HEK293T (cell line): ENCODE data around the gene C12orf50.

Experiments used
- BHLHE40 ChIP-seq: fragments of 450-650 bp; IDR thresholded peaks from 2 replicates; pipeline ENCODE4 v1.6.1; 2016; ENCODE audit warnings: mild to moderate bottlenecking, moderate library complexity, borderline replicate concordance
- FOXA1 ChIP-seq: fragments of 450-650 bp; IDR thresholded peaks from 2 replicates; pipeline ENCODE4 v1.6.1; 2016; ENCODE audit warnings: mild to moderate bottlenecking
- FOXK2 ChIP-seq: fragments of 450-650 bp; IDR thresholded peaks from 2 replicates; pipeline ENCODE4 v1.6.1; 2016; ENCODE audit warnings: mild to moderate bottlenecking
- FOXM1 ChIP-seq: fragments of 450-650 bp; IDR thresholded peaks from 2 replicates; pipeline ENCODE4 v1.6.1; 2017; ENCODE audit warnings: mild to moderate bottlenecking, borderline replicate concordance
- HDGF ChIP-seq: fragments of 450-650 bp; IDR thresholded peaks from 2 replicates; pipeline ENCODE4 v1.6.1; 2017; ENCODE audit warnings: antibody characterized with exemption, borderline replicate concordance
- L3MBTL2 ChIP-seq: fragments of 450-650 bp; conservative IDR thresholded peaks from 2 replicates; pipeline ENCODE4 v1.6.1; 2016; ENCODE audit warnings: mild to moderate bottlenecking
- NFRKB ChIP-seq: fragments of 450-650 bp; IDR thresholded peaks from 2 replicates; pipeline ENCODE4 v1.6.1; 2016; ENCODE audit warnings: mild to moderate bottlenecking, moderate library complexity
- SP1 ChIP-seq: fragments of 450-650 bp; IDR thresholded peaks from 2 replicates; pipeline ENCODE4 v1.6.1; 2017

- TF ChIP-seq FOXM1 = no peak
- no peak for TF ChIP-seq SP1
- no peak for TF ChIP-seq L3MBTL2
- TF ChIP-seq FOXA1 = no peak
- TF ChIP-seq BHLHE40 = no peak
- TF ChIP-seq HDGF = no peak
- TF ChIP-seq FOXK2 = no peak
- no peak for TF ChIP-seq NFRKB
Measured at GRCh38 chr12:88062474-88062873, 33.3 kb upstream of the C12orf50 start.
